Fibroblast of lung (primary cell): ENCODE data around the gene DPY19L1. TPM values are rescaled to one million over a fixed set of nuclear protein-coding genes. Genes with fewer than 3 reads are reported as not detected.

Experiments used
- DNase-seq, 2 donors: peaks; one replicate each; pipeline versions ENCODE4 v3.0.0 to v3.0.0-alpha.2; 2010; ENCODE audit warnings: low read depth in 2 of 2
- H2AFZ ChIP-seq: 2 replicates; pipeline ENCODE4 v1.5.1; 2012; ENCODE audit warnings: low read length, control low read depth, inconsistent platforms
- H3K27ac ChIP-seq: 2 replicates; pipeline ENCODE4 v1.5.1; 2011; ENCODE audit warnings: low read length, control low read depth; ENCODE audit not compliant: insufficient read depth
- H3K27me3 ChIP-seq: 2 replicates; pipeline ENCODE4 v1.5.1; 2011; ENCODE audit warnings: mild to moderate bottlenecking, low read length; ENCODE audit not compliant: control insufficient read depth, insufficient read depth
- H3K36me3 ChIP-seq: 2 replicates; pipeline ENCODE4 v1.5.1; 2011; ENCODE audit warnings: low read length; ENCODE audit not compliant: control insufficient read depth, insufficient read depth
- H3K4me1 ChIP-seq: 2 replicates; pipeline ENCODE4 v1.5.1; 2011; ENCODE audit warnings: low read length; ENCODE audit not compliant: control insufficient read depth, insufficient read depth; ENCODE audit errors: extremely low read depth
- H3K4me2 ChIP-seq: 2 replicates; pipeline ENCODE4 v1.5.1; 2011; ENCODE audit warnings: low read length, control low read depth; ENCODE audit not compliant: insufficient read depth; ENCODE audit errors: extremely low read depth
- H3K4me3 ChIP-seq, 4 experiments: fragments of 200-600 bp in 1 of 4; sonication (generic) in 1 of 4; replicated peaks in 1 of 4; 2 replicates each; pipeline ENCODE4 v1.5.1; 2011 to 2016; ENCODE audit warnings: low read length in 4 of 4, low read depth in 3 of 4, mild to moderate bottlenecking in 3 of 4, control low read depth in 2 of 4, inconsistent platforms in 1 of 4, mixed read lengths in 1 of 4; ENCODE audit not compliant: insufficient read depth in 1 of 4; ENCODE audit errors: control extremely low read depth in 1 of 4
- H3K79me2 ChIP-seq: 2 replicates; pipeline ENCODE4 v1.5.1; 2012; ENCODE audit warnings: mild to moderate bottlenecking, low read length, inconsistent platforms; ENCODE audit not compliant: control insufficient read depth, insufficient read depth
- H3K9ac ChIP-seq: 2 replicates; pipeline ENCODE4 v1.5.1; 2011; ENCODE audit warnings: mild to moderate bottlenecking, low read length, control low read depth; ENCODE audit not compliant: insufficient read depth
- H3K9me3 ChIP-seq: 2 replicates; pipeline ENCODE4 v1.5.1; 2012; ENCODE audit warnings: low read depth, low read length; ENCODE audit not compliant: control insufficient read depth, insufficient read depth
- H4K20me1 ChIP-seq: 2 replicates; pipeline ENCODE4 v1.5.1; 2011; ENCODE audit warnings: low read length; ENCODE audit not compliant: control insufficient read depth, insufficient read depth; ENCODE audit errors: extremely low read depth
- CTCF ChIP-seq, 2 donors: IDR thresholded peaks in 1 of 2; conservative IDR thresholded peaks in 1 of 2; 1 replicate in 1 of 2; 2 replicates in 1 of 2; pipeline ENCODE4 v1.5.1; 2011 to 2012; ENCODE audit warnings: low read length in 2 of 2, control low read depth in 1 of 2, inconsistent platforms in 1 of 2, low read depth in 1 of 2, mild to moderate bottlenecking in 1 of 2
- EZH2 ChIP-seq: IDR thresholded peaks from 2 replicates; pipeline ENCODE4 v1.5.1; 2012; ENCODE audit warnings: low read length, control low read depth, mild to moderate bottlenecking; ENCODE audit errors: missing control alignments
- polyA plus RNA-seq, 2 donors: library from polyadenylated mRNA; depleted of rRNA in 1 of 2; stranded (reverse) in 1 of 2; unstranded in 1 of 2; fragments of >200 nt; gene quantifications; 2 replicates each; pipeline ENCODE4 v1.2.1, GENCODE V29; 2011 to 2012; ENCODE audit warnings: missing spikeins in 1 of 2
- total RNA-seq: library from RNA; depleted of rRNA; stranded (reverse); fragments of >200 nt; gene quantifications from 2 replicates; pipeline ENCODE4 v1.2.1, GENCODE V29; 2014

DPY19L1 gene
- total and polyA plus RNA-seq, 2 donors (not counting 1 experiment from before 2014, with no cell fraction given): 30.1 to 31.8 TPM

- Histone ChIP-seq H4K20me1 (no peaks in the 10 kb centered on the region), H2AFZ (no peak overlapping the region), H3K9me3 (no peaks in the 10 kb centered on the region), H3K4me2 (no peak overlapping the region), H3K4me1 (no peaks in the 10 kb centered on the region), H3K9ac (no peak overlapping the region), H3K4me3 (no peak overlapping the region), H3K27ac (no peak overlapping the region), H3K79me2 (no peaks in the 10 kb centered on the region), H3K36me3 (no peaks in the 10 kb centered on the region), H3K27me3 (no peaks in the 10 kb centered on the region)
- no peak for DNase-seq
- TF ChIP-seq CTCF (conservative IDR thresholded peaks at IDR 0.05 in 1 of 2, IDR thresholded peaks at IDR 0.05 in 1 of 2; ENCODE audit: low read depth in 1 of 2, low read length in 2 of 2) (no peak), EZH2 (no peak)
Measured at GRCh38 chr7:35019801-35020200, 17.5 kb downstream of the DPY19L1 start.

GRCh38 chr7:35019179-35019729 lies 18.0 kb downstream of the DPY19L1 start:
- Histone ChIP-seq H3K79me2 (no peaks in the 10 kb centered on the region), H3K27ac (no peak overlapping the region), H3K4me2 (no peak overlapping the region), H3K4me3 (no peak overlapping the region), H3K9me3 (no peaks in the 10 kb centered on the region), H3K4me1 (no peaks in the 10 kb centered on the region), H4K20me1 (no peaks in the 10 kb centered on the region), H3K9ac (no peak overlapping the region), H3K36me3 (no peaks in the 10 kb centered on the region), H2AFZ (no peak overlapping the region), H3K27me3 (no peaks in the 10 kb centered on the region)
- TF ChIP-seq CTCF (conservative IDR thresholded peaks at IDR 0.05 in 1 of 2, IDR thresholded peaks at IDR 0.05 in 1 of 2; ENCODE audit: low read depth in 1 of 2, low read length in 2 of 2) (no peak), EZH2 (no peak)
- DNase-seq: no peak

- TF ChIP-seq CTCF (conservative IDR thresholded peaks at IDR 0.05 in 1 of 2, IDR thresholded peaks at IDR 0.05 in 1 of 2; ENCODE audit: low read depth in 1 of 2, low read length in 2 of 2): no peak
- TF ChIP-seq EZH2: no peak
- Histone ChIP-seq H3K79me2 (no peaks in the 10 kb centered on the region), H4K20me1 (no peaks in the 10 kb centered on the region), H3K9ac (no peak overlapping the region), H3K4me1 (no peaks in the 10 kb centered on the region), H3K9me3 (no peaks in the 10 kb centered on the region), H3K4me2 (no peak overlapping the region), H2AFZ (no peak overlapping the region), H3K36me3 (no peaks in the 10 kb centered on the region), H3K4me3 (no peak overlapping the region), H3K27ac (no peak overlapping the region), H3K27me3 (no peaks in the 10 kb centered on the region)
- DNase-seq: peak in 1 of 2 donors; percentile 65
Measured at GRCh38 chr7:35015346-35015859, 21.9 kb downstream of the DPY19L1 start.
